Endodermal cell (in vitro differentiated cells): ENCODE data around the gene KCNJ9. TPM values are rescaled to one million over a fixed set of nuclear protein-coding genes. Genes with fewer than 3 reads are reported as not detected.

Experiments used
- DNase-seq: peaks from one replicate; pipeline ENCODE4 v3.0.0-alpha.2; 2017
- H3K27ac ChIP-seq: 2 replicates; pipeline ENCODE4 v1.5.1; 2013; ENCODE audit warnings: mild to moderate bottlenecking, low read depth, low read length, moderate library complexity
- H3K27me3 ChIP-seq: 2 replicates; pipeline ENCODE4 v1.6.1; 2013; ENCODE audit warnings: mild to moderate bottlenecking, low read length, moderate library complexity; ENCODE audit not compliant: insufficient read depth, control insufficient read depth, poor library complexity, severe bottlenecking
- H3K36me3 ChIP-seq: 2 replicates; pipeline ENCODE4 v1.7.0; 2013; ENCODE audit warnings: mild to moderate bottlenecking, low read length, moderate library complexity; ENCODE audit not compliant: control insufficient read depth, insufficient read depth
- H3K4me1 ChIP-seq: one replicate; pipeline ENCODE4 v1.7.0; 2013; ENCODE audit warnings: low read length; ENCODE audit not compliant: control insufficient read depth, insufficient read depth
- H3K4me3 ChIP-seq: 2 replicates; pipeline ENCODE4 v1.5.1; 2013; ENCODE audit warnings: mild to moderate bottlenecking, low read length, moderate library complexity
- H3K9ac ChIP-seq: 2 replicates; pipeline ENCODE4 v1.6.1; 2013; ENCODE audit warnings: mild to moderate bottlenecking, low read length, moderate library complexity; ENCODE audit not compliant: poor library complexity, severe bottlenecking; ENCODE audit errors: extremely low read depth
- H3K9me3 ChIP-seq: 2 replicates; pipeline ENCODE4 v1.6.1; 2013; ENCODE audit warnings: mild to moderate bottlenecking, low read length, moderate library complexity; ENCODE audit not compliant: control insufficient read depth
- H3K27ac Mint-ChIP-seq: 2 replicates; pipeline ENCODE4 v1.8.0; 2020; ENCODE audit warnings: mixed read lengths
- H3K27me3 Mint-ChIP-seq: 2 replicates; pipeline ENCODE4 v1.8.0; 2021; ENCODE audit warnings: mild to moderate bottlenecking, mixed read lengths; ENCODE audit not compliant: insufficient read depth
- H3K36me3 Mint-ChIP-seq: 2 replicates; pipeline ENCODE4 v1.8.0; 2020; ENCODE audit warnings: low read depth, mixed read lengths
- H3K4me1 Mint-ChIP-seq: 2 replicates; pipeline ENCODE4 v1.8.0; 2020; ENCODE audit warnings: mixed read lengths
- H3K4me3 Mint-ChIP-seq: 2 replicates; pipeline ENCODE4 v1.8.0; 2020; ENCODE audit warnings: mild to moderate bottlenecking, moderate library complexity, mixed read lengths
- H3K9me3 Mint-ChIP-seq: 2 replicates; pipeline ENCODE4 v1.8.0; 2020; ENCODE audit warnings: mild to moderate bottlenecking, mixed read lengths
- CTCF ChIP-seq: fragments of 200-600 bp; sonication (generic); conservative IDR thresholded peaks from 2 replicates; pipeline ENCODE4 v1.5.0; 2021; ENCODE audit warnings: antibody characterized with exemption, mild to moderate bottlenecking
- WGBS, 2 experiments: methylation state at CpG; one replicate each; pipeline versions ENCODE4 v1.1.5 to v1.1.7; 2013; ENCODE audit warnings: missing lambda C conversion rate in 2 of 2, mixed read lengths in 1 of 2; ENCODE audit not compliant: insufficient coverage in 1 of 2, insufficient read length in 1 of 2; 5-methylcytosine and 5-hydroxymethylcytosine counted together
- total RNA-seq, 2 donors: library from RNA; stranded (reverse); fragmentation: NEBNext Ultra II Directional in 1 of 2; extraction: Animal tissue kit (Norgen Biotek cat#: 25700) in 1 of 2; gene quantifications; 2 replicates in 1 of 2; 3 replicates in 1 of 2; pipeline ENCODE4 v1.2.1, GENCODE V29; 2021

KCNJ9 gene
- total RNA-seq, 2 donors from 2014 or later: not detected

- Histone ChIP-seq H3K27me3 (no peaks in the 10 kb centered on the region), H3K9ac (no peak overlapping the region), H3K9me3 (no peaks in the 10 kb centered on the region), H3K4me1 (no peaks in the 10 kb centered on the region), H3K27ac (no peak overlapping the region), H3K4me3 (no peak overlapping the region), H3K36me3 (no peaks in the 10 kb centered on the region)
- DNase-seq: no peak
- TF ChIP-seq CTCF: no peak
- H3K9me3 Mint-ChIP-seq: no peaks in the 10 kb centered on the region
- WGBS, 2 experiments: 92 to 96% methylated on average over 7 to 9 of the region's 9 CpGs
- no peak overlapping the region for H3K27ac Mint-ChIP-seq
- no peaks in the 10 kb centered on the region for H3K4me1 Mint-ChIP-seq
- H3K36me3 Mint-ChIP-seq: no peaks in the 10 kb centered on the region
- H3K4me3 Mint-ChIP-seq: no peak overlapping the region
- no peaks in the 10 kb centered on the region for H3K27me3 Mint-ChIP-seq
Observed at GRCh38 chr1:160133990-160134770, 52.8 kb downstream of the KCNJ9 start.

- Mint-ChIP-seq H3K4me1 (no peaks in the 10 kb centered on the region), H3K9me3 (no peaks in the 10 kb centered on the region), H3K4me3 (no peak overlapping the region), H3K27me3 (peaks cover 1% of the 10 kb centered on the region), H3K36me3 (no peaks in the 10 kb centered on the region), H3K27ac (no peak overlapping the region)
- WGBS, 2 experiments: 92 to 93% methylated on average over 10 to 20 of the region's 20 CpGs
- H3K36me3 ChIP-seq: no peaks in the 10 kb centered on the region
- no peaks in the 10 kb centered on the region for H3K9me3 ChIP-seq
- peak overlapping the region; percentile 11 for H3K27ac ChIP-seq
- H3K4me1 ChIP-seq: no peaks in the 10 kb centered on the region
- H3K9ac ChIP-seq: no peak overlapping the region
- H3K27me3 ChIP-seq: no peaks in the 10 kb centered on the region
- H3K4me3 ChIP-seq: no peak overlapping the region
- no peak for TF ChIP-seq CTCF
- no peak for DNase-seq
Observed at GRCh38 chr1:160134791-160135572, 53.6 kb downstream of the KCNJ9 start.

- Mint-ChIP-seq H3K27ac (no peak overlapping the region), H3K9me3 (no peaks in the 10 kb centered on the region), H3K4me1 (no peaks in the 10 kb centered on the region), H3K27me3 (peaks cover 3% of the 10 kb centered on the region), H3K4me3 (no peak overlapping the region), H3K36me3 (no peaks in the 10 kb centered on the region)
- no peak for TF ChIP-seq CTCF
- Histone ChIP-seq H3K36me3 (no peaks in the 10 kb centered on the region), H3K4me3 (no peak overlapping the region), H3K4me1 (no peaks in the 10 kb centered on the region), H3K9me3 (no peaks in the 10 kb centered on the region), H3K27me3 (no peaks in the 10 kb centered on the region), H3K27ac (no peak overlapping the region), H3K9ac (no peak overlapping the region)
- 95 to 96% methylated on average over 15 to 22 of the region's 22 CpGs for WGBS, 2 experiments
- no peak for DNase-seq
Observed at GRCh38 chr1:160136121-160136925, 55.0 kb downstream of the KCNJ9 start.
